ENCODE measurements around the gene RFX4. TPM values are rescaled to one million over a fixed set of nuclear protein-coding genes. Genes with fewer than 3 reads are reported as not detected.
"Not testable (repeated sequence)": the region's sequence is repeated elsewhere in the genome, so short reads cannot be mapped to it uniquely, and the experiment has no call there.

The RFX4 gene
- total RNA-seq, 2 donors from 2014 or later, result not detected

DNA sequence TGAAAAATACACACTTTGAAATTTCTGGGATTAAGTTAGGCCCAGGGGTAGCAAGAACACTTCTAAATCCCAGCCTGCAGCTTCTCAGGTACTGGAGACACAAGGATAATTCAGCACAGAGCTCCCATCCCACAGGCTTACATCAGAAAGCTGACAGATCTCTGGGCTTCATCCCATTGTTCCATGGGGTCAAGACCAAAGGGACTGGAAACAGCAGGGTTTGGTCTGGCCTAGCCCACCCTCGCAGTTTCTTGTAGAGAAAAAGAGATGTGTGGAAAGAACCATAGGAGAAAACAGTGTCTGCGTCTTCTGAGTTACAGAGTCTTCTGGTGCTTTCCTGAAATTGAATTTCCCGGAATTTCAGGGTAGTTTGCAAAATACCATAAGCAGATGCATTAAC is 132.1 kb downstream of the RFX4 start:
- intact Hi-C loops (cut with DNase I), result no loop called here
- DNase-seq (no peak), ATAC-seq (no peak)

DNA sequence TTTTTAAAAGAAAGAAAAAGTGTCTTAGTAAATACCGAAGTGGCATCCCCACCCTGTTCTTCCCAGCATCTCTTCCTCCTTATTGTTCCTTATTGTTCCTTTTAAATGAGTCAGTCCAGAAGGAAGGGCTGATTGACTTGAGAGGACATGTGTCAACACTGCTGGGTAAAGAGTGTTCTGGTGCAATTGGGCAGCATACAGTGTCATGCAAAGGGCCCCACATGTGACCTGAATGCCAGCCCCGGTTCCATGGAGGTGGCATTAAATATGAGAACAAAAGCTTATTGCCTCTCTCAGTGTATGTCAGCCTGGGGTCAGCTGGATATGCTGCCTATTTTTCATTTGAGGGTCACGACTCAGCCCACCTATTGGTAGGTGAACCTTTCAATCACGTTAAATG is 132.8 kb downstream of the RFX4 start:
- intact Hi-C loops (cut with DNase I), result no loop called here
- ATAC-seq, result no peak
- DNase-seq, result no peak

DNA sequence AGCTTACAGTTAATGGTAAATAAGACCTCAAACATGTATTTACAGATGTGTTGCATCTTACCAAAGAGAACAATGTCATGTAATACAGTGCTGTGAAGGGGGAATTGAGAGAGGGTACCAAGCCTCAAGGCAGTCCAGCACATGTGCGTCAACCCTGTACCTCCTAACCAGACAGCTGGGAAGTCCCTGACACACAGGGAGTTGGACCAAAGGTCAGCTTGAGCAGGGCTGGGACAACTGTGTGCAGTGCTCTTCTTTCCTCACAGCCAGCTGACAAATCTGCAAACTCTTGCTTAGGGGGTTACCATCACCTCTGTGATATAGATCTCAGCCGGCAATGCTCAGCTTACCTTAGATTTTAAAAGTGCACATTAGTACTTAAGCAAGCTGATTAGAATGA is 134.9 kb downstream of the RFX4 start:
- intact Hi-C loops (cut with DNase I), result no loop called here
- no peak for ATAC-seq

DNA sequence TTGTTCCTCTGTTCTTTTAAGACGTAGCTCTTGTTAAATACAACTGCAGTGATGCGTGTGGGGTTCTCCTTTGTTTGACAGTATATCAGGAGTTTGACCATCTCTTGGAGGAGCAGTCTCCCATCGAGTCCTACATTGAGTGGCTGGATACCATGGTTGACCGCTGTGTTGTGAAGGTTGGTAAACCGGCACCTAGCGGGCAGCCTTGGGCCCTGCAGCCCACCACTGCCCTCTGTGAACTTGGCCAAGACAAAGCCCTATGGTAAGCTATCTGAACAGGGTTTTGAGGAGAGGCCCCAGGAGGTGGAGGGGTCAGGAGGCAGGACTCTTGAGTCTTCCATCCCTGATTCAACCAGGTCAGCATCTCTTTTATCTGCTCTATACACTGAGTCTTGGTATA is 137.1 kb downstream of the RFX4 start:
- ATAC-seq, result no peak
- intact Hi-C loops (cut with DNase I), result no loop called here
- DNase-seq, result no peak

More for the DNA sequence above, 134.9 kb downstream of the RFX4 start:
- DNase-seq, result no peak

DNA sequence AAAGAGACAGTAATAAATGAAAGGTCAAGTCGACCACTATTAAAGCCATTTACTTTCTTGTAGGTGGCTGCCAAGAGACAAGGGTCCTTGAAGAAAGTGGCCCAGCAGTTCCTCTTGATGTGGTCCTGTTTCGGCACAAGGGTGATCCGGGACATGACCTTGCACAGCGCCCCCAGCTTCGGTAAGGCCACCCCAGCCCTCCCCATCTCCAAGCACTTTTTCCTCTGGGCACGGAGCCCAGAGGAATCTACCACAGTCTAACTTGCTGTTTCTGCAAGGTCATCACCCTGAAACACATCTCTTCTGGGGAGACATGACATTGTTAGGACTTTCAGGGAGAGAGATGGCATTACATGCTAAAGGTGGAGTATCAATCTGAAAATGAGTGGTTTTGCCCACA is 137.9 kb downstream of the RFX4 start:
- DNase-seq (no peak), ATAC-seq (no peak)
- intact Hi-C loops (cut with DNase I), result no loop called here

DNA sequence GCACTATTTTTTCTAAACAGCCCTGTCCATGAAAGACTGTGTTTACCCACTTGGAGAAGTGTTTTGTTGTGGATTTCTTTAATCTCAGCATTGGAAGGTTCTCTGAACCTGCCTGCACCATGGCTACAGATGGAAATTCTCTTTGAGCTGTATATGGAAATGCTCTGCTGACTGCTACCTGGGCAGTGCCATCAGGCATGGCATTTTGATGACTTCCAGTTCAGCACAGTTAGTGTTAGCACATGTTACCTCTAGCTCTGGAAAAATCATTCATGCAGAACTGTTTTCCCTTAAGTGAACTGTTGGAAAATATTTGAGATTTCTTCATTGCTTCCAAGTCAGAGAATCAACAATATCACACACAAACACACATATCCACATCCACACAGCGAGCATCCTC is 139.1 kb downstream of the RFX4 start:
- ATAC-seq (no peak), DNase-seq (no peak)
- intact Hi-C loops (cut with DNase I), result no loop called here

DNA sequence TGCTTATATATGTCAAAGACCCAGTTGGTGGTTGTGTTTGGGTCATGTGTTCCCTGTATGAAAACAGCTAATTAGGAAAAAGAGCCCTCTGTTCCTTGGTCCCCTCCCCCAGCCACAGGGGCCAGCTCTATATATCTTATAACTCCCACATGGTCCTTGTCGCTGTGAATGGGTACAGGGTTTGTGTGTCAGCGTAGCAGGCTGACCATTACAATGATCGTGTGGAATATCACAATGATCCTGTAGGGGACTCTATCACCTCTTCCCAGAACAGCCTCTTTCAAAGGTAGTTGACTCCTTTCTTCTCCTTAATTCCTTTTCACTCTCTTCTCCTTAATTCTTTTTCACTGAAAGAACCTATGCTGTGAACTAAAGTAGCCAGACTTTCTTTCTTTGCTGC is 140.0 kb downstream of the RFX4 start:
- ATAC-seq (peak in 1 of 2 donors; percentile 25), DNase-seq (no peak)
- intact Hi-C loops (cut with DNase I), result no loop called here

DNA sequence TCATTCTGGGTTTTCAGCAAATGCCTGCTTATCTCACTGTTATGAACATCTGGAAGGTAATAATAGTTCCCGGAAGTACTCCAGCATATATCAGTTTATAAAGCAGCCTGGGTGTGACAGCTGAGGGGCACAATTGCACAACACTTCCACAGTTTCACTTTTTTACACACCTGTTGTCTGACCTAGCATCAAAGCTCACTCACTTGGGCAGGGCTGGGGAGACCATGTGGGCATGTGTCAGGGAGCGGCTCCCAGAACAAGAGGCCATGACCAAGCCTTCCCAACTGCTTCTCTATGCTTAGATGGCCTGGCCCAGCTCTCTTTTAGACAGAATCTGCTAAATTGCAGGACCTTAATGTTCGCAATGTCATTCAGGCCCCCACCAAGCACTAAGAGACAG is 140.6 kb downstream of the RFX4 start:
- no peak for DNase-seq
- intact Hi-C loops (cut with DNase I), result no loop called here
- no peak for ATAC-seq

DNA sequence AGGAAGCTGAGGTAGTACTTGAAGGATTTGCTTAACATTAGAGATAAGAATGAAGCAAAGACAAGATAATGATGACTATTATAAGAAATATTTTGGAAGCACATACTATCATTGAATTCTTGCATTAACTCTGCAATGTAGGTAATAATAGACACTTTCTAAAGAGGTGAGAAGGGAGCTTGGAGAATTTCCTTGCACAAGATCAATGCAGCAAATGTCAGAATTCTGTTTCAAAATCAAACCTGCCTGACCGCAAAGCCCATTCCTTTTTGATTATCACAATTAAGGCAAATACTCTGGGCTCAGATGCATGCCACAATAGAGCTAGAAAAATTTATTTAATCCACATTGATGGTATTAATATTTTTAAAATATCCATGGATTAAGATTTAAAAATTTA is 141.3 kb downstream of the RFX4 start:
- intact Hi-C loops (cut with DNase I), result no loop called here
- ATAC-seq (peak in 1 of 2 donors; percentile 86), DNase-seq (no peak)

DNA sequence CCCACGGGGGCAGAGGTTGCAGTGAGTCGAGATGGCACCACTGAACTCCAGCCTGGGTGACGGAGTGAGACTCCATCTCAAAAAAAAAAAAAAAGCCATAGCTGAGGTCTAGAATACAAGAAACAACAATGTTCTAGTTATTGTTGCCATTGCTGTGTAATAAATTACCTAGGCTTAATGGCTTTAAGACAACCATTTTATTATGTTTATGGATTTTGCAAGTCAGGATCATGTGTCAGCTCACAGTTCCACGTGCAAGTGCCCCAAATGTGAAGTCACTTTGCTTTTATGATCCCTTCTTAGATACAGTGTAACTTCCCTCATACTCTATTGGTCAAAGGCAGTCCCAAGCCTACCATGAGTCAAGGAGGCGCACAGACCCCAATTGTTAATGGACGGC is 142.1 kb downstream of the RFX4 start:
- intact Hi-C loops (cut with DNase I), result no loop called here
- DNase-seq (no peak), ATAC-seq (no peak)

DNA sequence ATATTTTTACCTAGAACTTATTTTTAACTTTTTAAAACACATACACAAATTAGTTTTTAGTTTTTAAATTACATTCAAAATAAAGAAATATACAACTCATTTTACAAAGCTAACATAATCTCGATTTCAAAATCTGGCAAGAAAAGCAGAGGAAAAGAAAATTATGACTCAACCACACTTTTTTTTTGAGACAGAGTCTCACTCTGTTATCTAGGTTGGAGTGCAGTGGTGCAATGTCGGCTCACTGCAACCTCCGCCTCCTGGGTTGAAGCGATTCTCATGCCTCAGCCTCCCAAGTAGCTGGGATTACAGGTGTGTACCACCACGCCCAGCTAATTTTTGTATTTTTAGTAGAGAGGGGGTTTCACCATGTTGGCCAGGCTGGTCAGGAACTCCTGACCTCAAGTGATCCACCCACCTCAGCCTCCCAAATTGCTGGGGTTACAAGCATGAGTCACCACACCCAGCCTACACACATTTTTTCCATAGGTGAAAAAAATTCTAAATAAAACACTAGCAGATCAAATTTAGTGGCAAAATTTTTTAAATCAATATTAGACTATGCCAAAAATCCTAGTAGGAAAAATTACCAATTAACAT is 143.9 kb downstream of the RFX4 start:
- intact Hi-C loops (cut with DNase I); DNase-seq; ATAC-seq: not testable (repeated sequence)

DNA sequence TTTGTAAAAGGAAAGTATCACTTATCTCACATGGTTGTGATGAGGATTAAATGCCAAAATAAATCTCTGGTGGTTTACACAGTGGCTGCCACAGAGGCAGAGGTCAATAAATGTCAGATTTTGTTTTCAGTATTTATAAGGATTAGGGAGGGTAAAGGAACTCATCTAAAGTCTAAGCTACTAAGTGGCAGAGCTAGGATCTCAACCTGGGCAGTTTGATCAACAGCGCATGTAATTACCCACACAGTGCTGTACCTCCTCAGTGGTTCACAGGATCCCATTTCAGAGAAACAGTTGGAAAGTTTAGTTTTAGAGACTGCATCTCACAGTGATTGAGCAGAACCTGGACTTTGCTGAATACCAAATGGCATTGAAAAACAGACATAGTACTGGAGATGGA is 146.8 kb downstream of the RFX4 start:
- ATAC-seq (no peak), DNase-seq (no peak)
- intact Hi-C loops (cut with DNase I), result no loop called here

DNA sequence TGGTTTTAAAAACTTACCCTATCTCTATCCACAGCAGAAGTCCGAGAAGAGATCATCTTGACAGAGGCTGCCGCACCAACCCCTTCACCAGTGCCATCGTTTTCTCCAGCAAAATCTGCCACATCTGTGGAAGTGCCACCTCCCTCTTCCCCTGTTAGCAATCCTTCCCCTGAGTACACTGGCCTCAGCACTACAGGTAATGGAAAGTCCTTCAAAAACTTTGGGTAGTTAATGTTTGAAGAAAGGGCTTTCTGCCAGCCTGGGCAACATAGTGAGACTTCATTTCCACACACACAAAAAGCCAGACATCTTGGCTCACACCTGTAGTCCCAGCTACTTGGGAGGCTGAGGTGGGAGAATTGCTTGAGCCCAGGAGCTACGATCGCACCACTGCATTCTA is 150.1 kb downstream of the RFX4 start:
- ATAC-seq (no peak), DNase-seq (no peak)
- intact Hi-C loops (cut with DNase I), result no loop called here

DNA sequence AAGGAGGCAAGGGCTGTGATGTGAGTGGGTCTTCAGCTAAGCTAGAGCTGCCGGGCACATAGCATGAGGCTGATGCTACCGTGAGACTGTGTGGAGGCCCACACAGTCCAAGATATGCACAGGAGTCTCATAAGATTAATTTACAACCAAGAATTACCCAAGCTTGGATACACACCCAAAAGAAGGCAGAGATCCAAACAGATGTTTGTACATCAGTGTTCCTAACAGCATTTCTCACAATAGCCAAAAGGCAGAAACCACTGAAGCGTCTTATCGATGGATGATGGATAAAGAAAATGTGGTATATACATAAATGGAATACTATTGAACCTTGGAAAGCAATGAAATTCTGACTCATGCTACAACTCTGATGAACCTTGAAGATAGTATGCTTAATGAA is 150.9 kb downstream of the RFX4 start:
- no peak for DNase-seq
- intact Hi-C loops (cut with DNase I), result no loop called here
- ATAC-seq, result no peak

DNA sequence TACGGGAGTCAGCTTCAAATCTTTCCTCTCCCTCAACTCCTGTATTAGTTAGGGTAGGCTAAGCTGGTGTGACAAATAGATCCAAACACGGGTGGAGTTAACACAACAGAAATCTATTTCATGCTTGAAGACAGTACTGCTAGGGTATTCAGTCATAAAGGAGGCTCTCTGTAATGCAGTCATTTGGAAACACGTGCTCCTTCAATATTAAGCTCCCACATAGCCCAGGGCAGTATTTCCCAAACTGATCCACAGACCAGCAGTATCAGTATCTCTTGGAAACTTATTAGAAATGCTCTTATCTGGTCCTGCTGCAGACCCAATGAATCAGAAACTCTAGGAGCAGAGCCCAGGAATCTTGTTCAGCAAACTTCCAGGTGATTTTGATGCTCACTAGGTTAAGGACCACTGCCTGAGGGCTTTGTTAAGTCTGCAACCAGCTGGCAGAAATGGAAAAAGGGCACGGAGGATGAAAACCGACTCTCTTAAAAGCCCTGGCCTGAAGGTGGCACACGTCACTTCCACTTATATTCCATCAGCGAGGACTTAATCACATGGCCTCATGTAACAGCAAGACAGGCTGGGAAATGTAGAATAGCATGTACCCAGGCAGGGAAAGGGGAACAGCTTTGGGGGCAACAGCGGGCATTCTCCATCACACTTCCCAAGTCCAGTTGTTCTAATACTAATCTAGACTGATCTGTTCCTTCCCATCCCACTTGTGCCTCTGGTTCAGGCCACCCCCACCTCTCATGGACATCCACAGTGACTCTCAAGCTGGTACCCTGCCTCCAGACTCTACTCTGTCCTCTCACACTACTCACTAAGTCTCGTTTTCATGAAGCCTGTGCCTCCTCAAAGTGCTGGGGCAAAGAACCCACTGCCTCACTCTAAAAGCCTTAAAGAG is 153.5 kb downstream of the RFX4 start:
- intact Hi-C loops (cut with DNase I), result loop anchor here in 1 of 2 donors (5.0 kb wide), 1 partner anchor 101 kb away; no protein-coding TSS in a partner anchor
- no peak for ATAC-seq
- DNase-seq, result no peak

DNA sequence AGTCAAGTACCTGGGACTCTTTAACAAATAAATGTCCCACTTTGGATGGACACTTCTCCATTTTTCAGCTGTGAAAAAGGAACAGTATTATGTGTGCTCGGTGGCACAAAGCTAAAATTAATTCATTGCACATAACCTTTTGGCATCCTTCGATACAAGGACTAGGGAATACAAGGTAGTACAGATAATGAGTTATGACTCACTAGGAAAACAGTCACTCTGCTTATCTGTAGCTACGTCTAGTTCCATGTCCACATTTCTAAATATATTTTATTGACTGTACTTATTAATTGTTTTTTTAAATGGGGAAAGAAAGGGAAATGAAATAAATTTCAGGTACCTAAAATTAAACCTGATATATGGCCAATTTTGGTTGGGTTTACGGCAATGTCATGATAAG is 156.5 kb downstream of the RFX4 start:
- intact Hi-C loops (cut with DNase I), result loop anchor here in 1 of 2 donors (5.0 kb wide), 1 partner anchor 98 kb away; no protein-coding TSS in a partner anchor

DNA sequence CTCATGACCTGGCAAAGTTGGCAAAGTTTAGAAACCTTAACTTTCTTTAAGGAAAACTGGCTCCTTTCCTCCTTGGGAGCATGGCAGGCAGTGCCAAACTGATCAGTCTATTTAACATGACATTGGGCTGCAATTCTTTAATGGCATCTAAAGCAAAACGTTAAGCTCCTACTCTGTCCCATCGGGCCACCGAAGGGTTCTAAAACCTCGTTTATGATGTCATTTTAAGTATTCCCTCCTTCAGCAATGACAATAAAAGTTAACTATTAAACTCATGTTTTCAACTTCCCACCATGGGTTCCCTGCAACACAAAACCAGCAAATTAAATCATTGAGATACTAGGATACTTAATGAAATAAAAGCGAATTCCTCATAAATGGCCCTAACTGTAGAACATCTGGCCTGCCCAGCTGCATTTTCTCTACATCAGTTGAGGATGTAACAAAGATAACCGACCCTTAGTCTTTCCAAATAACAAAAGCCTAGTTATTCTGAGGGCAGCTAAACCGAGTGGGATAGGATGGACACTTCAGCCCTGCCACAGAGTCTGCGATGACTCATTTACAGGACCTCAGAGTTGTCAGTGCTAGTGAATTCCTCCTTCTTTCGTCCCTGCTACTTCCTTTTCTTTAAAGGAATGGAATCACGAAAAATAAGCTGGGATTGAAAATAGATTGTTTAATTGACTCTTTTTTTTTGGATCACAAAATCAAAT is 157.2 kb downstream of the RFX4 start:
- ATAC-seq (peak in 1 of 2 donors; percentile 91), DNase-seq (no peak)
- intact Hi-C loops (cut with DNase I), result loop anchor here in 1 of 2 donors (5.0 kb wide), 1 partner anchor 97 kb away; no protein-coding TSS in a partner anchor

More for the DNA sequence above, 156.5 kb downstream of the RFX4 start:
- ATAC-seq (peak in 1 of 2 donors; percentile 93), DNase-seq (no peak)

DNA sequence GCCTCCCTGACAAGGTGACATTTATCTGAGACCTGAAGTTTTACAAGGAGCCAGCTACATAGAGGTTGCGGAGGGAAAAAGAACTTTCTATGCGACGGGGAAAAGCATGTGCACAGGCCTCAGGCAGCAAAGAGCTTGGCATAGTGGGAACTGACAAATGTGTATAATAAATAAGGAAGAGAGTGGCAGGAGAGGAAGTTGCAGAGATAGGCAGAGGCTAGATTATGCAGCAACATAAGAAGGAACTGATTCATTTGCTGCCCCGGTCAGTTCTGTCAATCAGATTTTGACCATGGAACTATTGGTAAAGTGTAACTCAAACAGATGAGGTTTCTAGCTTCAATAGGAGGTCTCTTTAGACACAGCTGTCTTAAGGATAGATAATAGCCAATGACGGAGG is 158.0 kb downstream of the RFX4 start:
- ATAC-seq (peak in 1 of 2 donors; percentile 14), DNase-seq (no peak)
- intact Hi-C loops (cut with DNase I), result no loop called here

DNA sequence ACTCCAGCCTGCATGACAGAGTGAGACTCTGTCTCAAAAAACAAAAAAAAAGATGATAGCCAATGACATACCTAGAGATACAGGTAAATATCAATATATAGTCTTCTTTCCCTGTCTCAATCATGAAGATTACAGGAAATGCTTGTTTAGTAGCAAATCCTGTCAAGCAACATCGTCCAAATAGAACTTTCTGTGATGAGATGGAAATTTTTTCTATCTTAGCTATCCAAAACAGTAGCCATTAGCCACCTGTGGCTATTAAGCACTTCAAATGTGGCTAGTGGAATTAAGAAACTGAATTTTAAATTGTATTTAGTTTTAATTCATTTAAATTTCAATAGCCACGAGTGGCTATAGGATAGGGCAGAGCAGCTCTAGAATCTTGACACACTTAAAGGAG is 158.4 kb downstream of the RFX4 start:
- ATAC-seq (no peak), DNase-seq (no peak)
- intact Hi-C loops (cut with DNase I), result no loop called here
